ENCODE results near the gene LEP. TPM values are rescaled to one million over a fixed set of nuclear protein-coding genes. Genes with fewer than 3 reads are reported as not detected.
A peak's percentile ranks its signal among the peaks of the same experiment; 100 is the strongest.

LEP gene
- total RNA-seq, 3 donors from 2014 or later (not counting 1 experiment from before 2014, with no cell fraction given) = not detected

DNA sequence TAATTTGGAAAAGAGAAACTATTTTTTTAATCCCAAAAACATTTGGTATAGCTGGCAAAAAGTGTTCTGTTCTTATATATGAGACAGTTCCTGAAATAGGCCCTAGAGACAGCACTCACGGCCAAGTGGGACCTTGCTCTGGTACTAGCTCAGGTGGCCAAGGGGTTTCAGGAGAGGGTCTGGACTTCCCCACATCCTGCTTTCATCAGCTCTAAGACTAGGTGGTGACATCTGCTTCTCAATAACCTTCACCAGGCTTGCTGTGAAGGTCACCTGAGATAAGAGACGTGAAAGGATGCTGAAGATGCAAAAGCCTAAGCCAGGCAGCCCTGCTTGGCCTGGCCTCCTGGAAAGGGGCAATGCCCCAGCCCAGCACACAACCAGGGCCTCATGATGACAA is 62.1 kb downstream of the LEP start:
- no peak for DNase-seq
- H3K9me3 ChIP-seq (ENCODE audit: control insufficient read depth, insufficient read depth, low read length) = no peaks in the 10 kb centered on the region
- Mint-ChIP-seq H3K36me3 (peaks cover 26% of the 10 kb centered on the region), H3K4me1 (peaks cover 0 to 18% of the 10 kb centered on the region in 2 donors), H3K27ac (no peak overlapping the region), H3K27me3 (ENCODE audit: low read depth in 2 of 2) (no peaks in the 10 kb centered on the region), H3K9me3 (no peaks in the 10 kb centered on the region), H3K4me3 (no peak overlapping the region)
- peaks cover 6% of the 10 kb centered on the region for H3K4me1 ChIP-seq (ENCODE audit: control insufficient read depth, insufficient read depth, low read length)
- no peak overlapping the region for H3K4me3 ChIP-seq (ENCODE audit: low read length)
- no peak for ATAC-seq
- WGBS (ENCODE audit: insufficient coverage) = 100% methylated on average over 2 of the region's 2 CpGs
- TF ChIP-seq, protein P1, sequence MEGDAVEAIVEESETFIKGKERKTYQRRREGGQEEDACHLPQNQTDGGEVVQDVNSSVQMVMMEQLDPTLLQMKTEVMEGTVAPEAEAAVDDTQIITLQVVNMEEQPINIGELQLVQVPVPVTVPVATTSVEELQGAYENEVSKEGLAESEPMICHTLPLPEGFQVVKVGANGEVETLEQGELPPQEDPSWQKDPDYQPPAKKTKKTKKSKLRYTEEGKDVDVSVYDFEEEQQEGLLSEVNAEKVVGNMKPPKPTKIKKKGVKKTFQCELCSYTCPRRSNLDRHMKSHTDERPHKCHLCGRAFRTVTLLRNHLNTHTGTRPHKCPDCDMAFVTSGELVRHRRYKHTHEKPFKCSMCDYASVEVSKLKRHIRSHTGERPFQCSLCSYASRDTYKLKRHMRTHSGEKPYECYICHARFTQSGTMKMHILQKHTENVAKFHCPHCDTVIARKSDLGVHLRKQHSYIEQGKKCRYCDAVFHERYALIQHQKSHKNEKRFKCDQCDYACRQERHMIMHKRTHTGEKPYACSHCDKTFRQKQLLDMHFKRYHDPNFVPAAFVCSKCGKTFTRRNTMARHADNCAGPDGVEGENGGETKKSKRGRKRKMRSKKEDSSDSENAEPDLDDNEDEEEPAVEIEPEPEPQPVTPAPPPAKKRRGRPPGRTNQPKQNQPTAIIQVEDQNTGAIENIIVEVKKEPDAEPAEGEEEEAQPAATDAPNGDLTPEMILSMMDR (IDR thresholded peaks at IDR 0.05) = no peak
- intact Hi-C loops (cut with micrococcal nuclease) = no loop called here
- H3K36me3 ChIP-seq (ENCODE audit: control insufficient read depth, insufficient read depth, low read length) = peaks cover 36% of the 10 kb centered on the region
- H3K27me3 ChIP-seq (ENCODE audit: control insufficient read depth, insufficient read depth, low read length) = no peaks in the 10 kb centered on the region
- H3K27ac ChIP-seq (ENCODE audit: low read length) = no peak overlapping the region

DNA sequence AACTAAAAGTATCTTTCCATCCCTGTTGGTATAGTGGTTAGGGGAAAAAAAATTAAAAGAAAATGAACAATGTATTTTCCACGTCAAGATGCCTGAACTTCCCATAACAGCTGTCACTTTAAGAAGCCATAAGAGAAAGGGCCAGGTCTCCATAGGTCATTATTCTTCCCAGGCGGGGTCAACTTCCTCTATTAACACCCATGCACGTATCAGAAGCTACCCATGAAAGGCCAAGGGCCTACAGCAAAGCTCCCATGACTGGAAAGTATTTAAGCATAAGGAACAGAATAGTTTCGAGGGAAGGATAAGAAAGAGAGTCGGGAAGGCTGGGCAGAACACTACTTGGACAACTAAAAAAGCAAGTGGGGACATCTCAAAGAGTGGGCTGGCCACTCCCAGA is 62.6 kb downstream of the LEP start:
- 93% methylated on average over 5 of the region's 5 CpGs for WGBS (ENCODE audit: insufficient coverage)
- ATAC-seq (no peak), DNase-seq (no peak)
- Histone ChIP-seq H3K27ac (ENCODE audit: low read length) (no peak overlapping the region), H3K4me3 (ENCODE audit: low read length) (no peak overlapping the region), H3K27me3 (ENCODE audit: control insufficient read depth, insufficient read depth, low read length) (no peaks in the 10 kb centered on the region), H3K9me3 (ENCODE audit: control insufficient read depth, insufficient read depth, low read length) (no peaks in the 10 kb centered on the region), H3K36me3 (ENCODE audit: control insufficient read depth, insufficient read depth, low read length) (peaks cover 40% of the 10 kb centered on the region), H3K4me1 (ENCODE audit: control insufficient read depth, insufficient read depth, low read length) (peaks cover 6% of the 10 kb centered on the region)
- peak overlapping the region; percentile 15 to 35 for H3K27ac Mint-ChIP-seq
- no peak overlapping the region for H3K4me3 Mint-ChIP-seq
- H3K27me3 Mint-ChIP-seq (ENCODE audit: low read depth in 2 of 2) = no peaks in the 10 kb centered on the region
- H3K36me3 Mint-ChIP-seq = peaks cover 31% of the 10 kb centered on the region
- TF ChIP-seq, protein P1 (IDR thresholded peaks at IDR 0.05) = no peak
- H3K4me1 Mint-ChIP-seq = peaks cover 0 to 13% of the 10 kb centered on the region in 2 donors
- intact Hi-C loops (cut with micrococcal nuclease) = no loop called here
- H3K9me3 Mint-ChIP-seq = no peaks in the 10 kb centered on the region

DNA sequence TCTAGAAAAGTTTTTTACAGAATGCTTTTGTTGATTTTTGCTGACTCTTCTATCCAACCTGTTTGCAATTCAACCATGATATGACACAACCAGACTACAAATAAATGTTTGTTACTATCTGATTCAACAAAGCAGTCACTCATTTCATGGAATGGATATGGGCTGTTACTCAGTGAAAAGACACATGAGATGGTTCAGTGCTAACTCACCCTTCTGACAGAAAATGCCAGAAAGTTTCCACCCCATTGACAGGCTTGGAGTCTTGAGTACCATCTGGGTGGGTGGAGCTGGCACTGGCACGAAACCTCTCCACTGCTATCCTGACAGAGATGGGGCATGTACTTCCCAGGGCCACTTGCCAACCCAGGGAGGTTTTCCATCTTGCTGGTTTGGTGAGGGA is 63.1 kb downstream of the LEP start:
- peaks cover 43% of the 10 kb centered on the region for H3K36me3 ChIP-seq (ENCODE audit: control insufficient read depth, insufficient read depth, low read length)
- Mint-ChIP-seq H3K27me3 (ENCODE audit: low read depth in 2 of 2) (no peaks in the 10 kb centered on the region), H3K4me1 (peaks cover 0 to 7% of the 10 kb centered on the region in 2 donors), H3K4me3 (no peak overlapping the region), H3K27ac (no peak overlapping the region), H3K36me3 (peaks cover 33% of the 10 kb centered on the region), H3K9me3 (no peaks in the 10 kb centered on the region)
- no peak overlapping the region for H3K27ac ChIP-seq (ENCODE audit: low read length)
- no peak for ATAC-seq
- peaks cover under 1% of the 10 kb centered on the region for H3K4me1 ChIP-seq (ENCODE audit: control insufficient read depth, insufficient read depth, low read length)
- H3K4me3 ChIP-seq (ENCODE audit: low read length) = no peak overlapping the region
- WGBS (ENCODE audit: insufficient coverage) = 100% methylated on average over 1 of the region's 1 CpG
- DNase-seq = no peak
- TF ChIP-seq, protein P1 (IDR thresholded peaks at IDR 0.05) = no peak
- no peaks in the 10 kb centered on the region for H3K9me3 ChIP-seq (ENCODE audit: control insufficient read depth, insufficient read depth, low read length)
- intact Hi-C loops (cut with micrococcal nuclease) = no loop called here
- H3K27me3 ChIP-seq (ENCODE audit: control insufficient read depth, insufficient read depth, low read length) = no peaks in the 10 kb centered on the region

DNA sequence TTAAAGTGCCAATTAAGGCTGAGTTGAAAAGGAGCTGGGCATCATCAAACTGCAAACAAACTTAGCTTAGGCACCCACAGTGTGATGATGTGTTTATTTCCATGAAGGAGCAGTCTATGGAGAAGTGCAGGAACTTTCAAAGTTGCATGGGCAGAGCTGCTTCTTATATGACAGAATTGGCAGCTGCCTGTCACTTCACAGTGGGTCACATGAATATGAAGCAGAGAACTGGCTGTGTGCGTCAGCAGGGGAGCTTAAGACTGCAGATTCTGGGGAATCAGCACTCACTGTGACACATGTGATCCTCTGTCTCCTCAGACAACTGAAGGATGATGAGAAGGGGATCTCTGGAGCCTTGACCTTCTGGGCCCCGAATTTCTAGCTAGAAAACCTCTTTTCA is 66.0 kb downstream of the LEP start:
- Histone ChIP-seq H3K27ac (ENCODE audit: low read length) (no peak overlapping the region), H3K9me3 (ENCODE audit: control insufficient read depth, insufficient read depth, low read length) (no peaks in the 10 kb centered on the region), H3K27me3 (ENCODE audit: control insufficient read depth, insufficient read depth, low read length) (no peaks in the 10 kb centered on the region), H3K36me3 (ENCODE audit: control insufficient read depth, insufficient read depth, low read length) (peaks cover 67% of the 10 kb centered on the region), H3K4me3 (ENCODE audit: low read length) (no peak overlapping the region), H3K4me1 (ENCODE audit: control insufficient read depth, insufficient read depth, low read length) (no peaks in the 10 kb centered on the region)
- Mint-ChIP-seq H3K27ac (peak overlapping the region in 1 of 2 donors; percentile 52), H3K4me3 (no peak overlapping the region), H3K9me3 (no peaks in the 10 kb centered on the region), H3K36me3 (peaks cover 42% of the 10 kb centered on the region), H3K27me3 (ENCODE audit: low read depth in 2 of 2) (no peaks in the 10 kb centered on the region), H3K4me1 (peaks cover 0 to 3% of the 10 kb centered on the region in 2 donors)
- DNase-seq (no peak), ATAC-seq (no peak)
- intact Hi-C loops (cut with micrococcal nuclease) = no loop called here
- TF ChIP-seq, protein P1 (IDR thresholded peaks at IDR 0.05) = no peak
- 100% methylated on average over 2 of the region's 2 CpGs for WGBS (ENCODE audit: insufficient coverage)
